ENCODE data around the gene CAPN9.

GRCh38 chr1:230790026-230790425 lies 42.8 kb downstream of the CAPN9 start:
- no peak for TF ChIP-seq CTCF (IDR thresholded peaks at IDR 0.05; ENCODE audit: borderline replicate concordance, extremely low read depth, low read length, poor library complexity, severe bottlenecking)
- no peak for TF ChIP-seq EZH2 (IDR thresholded peaks at IDR 0.05; ENCODE audit: borderline replicate concordance, low read depth, low read length, severe bottlenecking)

All from DND-41 (cell line).